ENCODE data around the gene ITIH5. TPM values are rescaled to one million over a fixed set of nuclear protein-coding genes. Genes with fewer than 3 reads are reported as not detected.
"Not testable (repeated sequence)": the region's sequence is repeated elsewhere in the genome, so short reads cannot be mapped to it uniquely, and the experiment has no call there.

ITIH5 gene
- total RNA-seq, result 42.0 TPM

- DNase-seq (ENCODE audit: low spot score), result no peak
Observed at GRCh38 chr10:7666253-7667023, at the start of gene ITIH5. ITIH5 (minus strand) TSS chr10:7666966; CDS start chr10:7666892, 74 bp downstream.

GRCh38 chr10:7715515-7715914 is 48.7 kb upstream of the ITIH5 start:
- DNase-seq (ENCODE audit: low spot score), result no peak

- DNase-seq (ENCODE audit: low spot score), result not testable (repeated sequence)
Observed at GRCh38 chr10:7711075-7711474, 44.3 kb upstream of the ITIH5 start.

- DNase-seq (ENCODE audit: low spot score), result no peak
Observed at GRCh38 chr10:7710446-7710845, 43.7 kb upstream of the ITIH5 start.

GRCh38 chr10:7708832-7709231 is 42.1 kb upstream of the ITIH5 start:
- no peak for DNase-seq (ENCODE audit: low spot score)

GRCh38 chr10:7707858-7708622 is 41.3 kb upstream of the ITIH5 start:
- no peak for DNase-seq (ENCODE audit: low spot score)

- DNase-seq (ENCODE audit: low spot score), result no peak
Observed at GRCh38 chr10:7707102-7707501, 40.3 kb upstream of the ITIH5 start.

GRCh38 chr10:7706534-7707073 is 39.8 kb upstream of the ITIH5 start:
- DNase-seq (ENCODE audit: low spot score), result no peak

- DNase-seq (ENCODE audit: low spot score), result no peak
Observed at GRCh38 chr10:7705341-7705740, 38.6 kb upstream of the ITIH5 start.

- no peak for DNase-seq (ENCODE audit: low spot score)
Observed at GRCh38 chr10:7704071-7705016, 37.6 kb upstream of the ITIH5 start.

GRCh38 chr10:7703140-7703539 is 36.4 kb upstream of the ITIH5 start, which contains the start of gene ITIH2:
ITIH2 (plus strand) TSS chr10:7703316; CDS start chr10:7703435, 119 bp downstream.
- no peak for DNase-seq (ENCODE audit: low spot score)

GRCh38 chr10:7702288-7702812 is 35.6 kb upstream of the ITIH5 start:
- DNase-seq (ENCODE audit: low spot score), result no peak

GRCh38 chr10:7701158-7701742 is 34.5 kb upstream of the ITIH5 start:
- no peak for DNase-seq (ENCODE audit: low spot score)

- DNase-seq (ENCODE audit: low spot score), result peak; percentile 21
Observed at GRCh38 chr10:7700577-7701125, 33.9 kb upstream of the ITIH5 start.

GRCh38 chr10:7697426-7697825 is 30.7 kb upstream of the ITIH5 start:
- DNase-seq (ENCODE audit: low spot score), result peak; percentile 20

GRCh38 chr10:7696545-7696944 is 29.8 kb upstream of the ITIH5 start:
- peak; percentile 87 for DNase-seq (ENCODE audit: low spot score)

- not testable (repeated sequence) for DNase-seq (ENCODE audit: low spot score)
Observed at GRCh38 chr10:7693194-7693593, 26.4 kb upstream of the ITIH5 start.

- not testable (repeated sequence) for DNase-seq (ENCODE audit: low spot score)
Observed at GRCh38 chr10:7692368-7692767, 25.6 kb upstream of the ITIH5 start.

- DNase-seq (ENCODE audit: low spot score), result not testable (repeated sequence)
Observed at GRCh38 chr10:7690885-7691597, 24.3 kb upstream of the ITIH5 start.

- DNase-seq (ENCODE audit: low spot score), result no peak
Observed at GRCh38 chr10:7689591-7689990, 22.8 kb upstream of the ITIH5 start.
